Smooth muscle cell (in vitro differentiated cells): ENCODE measurements around the gene CA12. TPM values are rescaled to one million over a fixed set of nuclear protein-coding genes. Genes with fewer than 3 reads are reported as not detected.

ENCODE experiments used
- DNase-seq: peaks from one replicate; lab custom pipeline; 2025; ENCODE audit not compliant: unreplicated experiment; lab: John Stamatoyannopoulos, UW
- H2AFZ ChIP-seq: fragments of 200-600 bp; sonication (generic); 2 replicates; pipeline ENCODE4 v1.6.0; 2016; ENCODE audit warnings: antibody characterized with exemption, low read depth, mild to moderate bottlenecking
- H3F3A ChIP-seq: fragments of 200-600 bp; sonication (generic); 2 replicates; pipeline ENCODE4 v1.6.0; 2017; ENCODE audit warnings: antibody characterized with exemption, low read depth
- H3K27ac ChIP-seq: fragments of 200-600 bp; sonication (generic); 2 replicates; pipeline ENCODE4 v1.5.1; 2016; ENCODE audit warnings: low read depth, mild to moderate bottlenecking
- H3K27me3 ChIP-seq: fragments of 200-600 bp; sonication (generic); 2 replicates; pipeline ENCODE4 v1.6.1; 2016; ENCODE audit warnings: low read depth, mild to moderate bottlenecking
- H3K36me3 ChIP-seq: fragments of 200-600 bp; sonication (generic); 2 replicates; pipeline ENCODE4 v1.5.1; 2016; ENCODE audit warnings: low read depth
- H3K4me1 ChIP-seq: fragments of 200-600 bp; sonication (generic); 2 replicates; pipeline ENCODE4 v1.5.1; 2016; ENCODE audit warnings: low read depth
- H3K4me2 ChIP-seq: fragments of 200-600 bp; sonication (generic); 2 replicates; pipeline ENCODE4 v1.6.0; 2016; ENCODE audit warnings: mild to moderate bottlenecking
- H3K4me3 ChIP-seq: fragments of 200-600 bp; sonication (generic); 2 replicates; pipeline ENCODE4 v1.5.1; 2016; ENCODE audit warnings: mild to moderate bottlenecking
- H3K79me2 ChIP-seq: fragments of 200-600 bp; sonication (generic); 2 replicates; pipeline ENCODE4 v1.6.0; 2016; ENCODE audit warnings: low read depth, mild to moderate bottlenecking
- H3K9ac ChIP-seq: fragments of 200-600 bp; sonication (generic); 2 replicates; pipeline ENCODE4 v1.6.0; 2016; ENCODE audit warnings: low read depth
- H3K9me3 ChIP-seq: fragments of 200-600 bp; sonication (generic); replicated peaks from 2 replicates; pipeline ENCODE4 v1.5.1; 2016; ENCODE audit warnings: low read depth
- H4K20me1 ChIP-seq: fragments of 200-600 bp; sonication (generic); 2 replicates; pipeline ENCODE4 v1.6.0; 2016; ENCODE audit warnings: low read depth
- WGBS: methylation state at CpG from one replicate; pipeline ENCODE4 v1.1.7; 2016; ENCODE audit warnings: low lambda C conversion rate; 5-methylcytosine and 5-hydroxymethylcytosine counted together
- polyA plus RNA-seq: library from polyadenylated mRNA; unstranded; fragments of >200 nt; fragmentation: Nextera tagmentation; extraction: Ambion mirVana; gene quantifications from 2 replicates; pipeline ENCODE4 v1.2.1, GENCODE V29; 2016
- total RNA-seq: library from RNA; depleted of rRNA; stranded (reverse); fragments of >200 nt; gene quantifications from 2 replicates; pipeline ENCODE4 v1.2.3, GENCODE V29; 2014
- TF ChIP-seq, protein P1 (sequence below): fragments of 200-600 bp; sonication (generic); IDR thresholded peaks from 2 replicates; pipeline ENCODE4 v1.5.1; 2017; ENCODE audit warnings: borderline replicate concordance, mild to moderate bottlenecking, antibody characterized with exemption; ENCODE audit not compliant: insufficient read depth, poor library complexity, severe bottlenecking

The CA12 gene
- total and polyA plus RNA-seq, 2 experiments from 2014 or later: 13.5 to 14.0 TPM

DNA sequence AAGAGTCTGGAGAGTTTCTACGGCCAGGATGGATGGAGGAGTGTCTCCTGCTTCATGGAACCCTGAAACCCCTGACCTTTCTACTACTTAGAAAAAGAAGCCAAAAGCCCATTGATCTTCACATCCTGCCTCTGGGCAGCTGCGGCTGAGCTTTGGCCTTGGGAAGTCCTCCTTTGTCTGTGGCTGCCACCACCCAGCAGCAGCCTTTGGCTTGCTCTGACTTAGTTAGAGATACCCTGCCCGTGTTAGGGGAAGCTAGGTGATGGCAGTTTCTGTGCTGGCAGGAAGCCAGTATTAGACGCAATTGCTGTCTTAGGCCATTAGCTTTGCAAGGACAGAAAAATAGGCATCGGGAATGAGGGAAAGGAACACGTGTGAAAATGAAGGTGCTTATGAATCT, 85.5 kb downstream of the CA12 start:
- Histone ChIP-seq H3K27ac (no peak overlapping the region), H3K9ac (no peak overlapping the region), H3K4me1 (peaks cover 7% of the 10 kb centered on the region), H2AFZ (no peak overlapping the region), H3K4me2 (no peak overlapping the region), H3K36me3 (no peaks in the 10 kb centered on the region), H3F3A (no peaks in the 10 kb centered on the region), H4K20me1 (no peaks in the 10 kb centered on the region), H3K4me3 (no peak overlapping the region), H3K79me2 (no peaks in the 10 kb centered on the region), H3K9me3 (no peaks in the 10 kb centered on the region), H3K27me3 (no peaks in the 10 kb centered on the region)
- WGBS: 91% methylated on average over 6 of the region's 6 CpGs
- TF ChIP-seq, protein P1, sequence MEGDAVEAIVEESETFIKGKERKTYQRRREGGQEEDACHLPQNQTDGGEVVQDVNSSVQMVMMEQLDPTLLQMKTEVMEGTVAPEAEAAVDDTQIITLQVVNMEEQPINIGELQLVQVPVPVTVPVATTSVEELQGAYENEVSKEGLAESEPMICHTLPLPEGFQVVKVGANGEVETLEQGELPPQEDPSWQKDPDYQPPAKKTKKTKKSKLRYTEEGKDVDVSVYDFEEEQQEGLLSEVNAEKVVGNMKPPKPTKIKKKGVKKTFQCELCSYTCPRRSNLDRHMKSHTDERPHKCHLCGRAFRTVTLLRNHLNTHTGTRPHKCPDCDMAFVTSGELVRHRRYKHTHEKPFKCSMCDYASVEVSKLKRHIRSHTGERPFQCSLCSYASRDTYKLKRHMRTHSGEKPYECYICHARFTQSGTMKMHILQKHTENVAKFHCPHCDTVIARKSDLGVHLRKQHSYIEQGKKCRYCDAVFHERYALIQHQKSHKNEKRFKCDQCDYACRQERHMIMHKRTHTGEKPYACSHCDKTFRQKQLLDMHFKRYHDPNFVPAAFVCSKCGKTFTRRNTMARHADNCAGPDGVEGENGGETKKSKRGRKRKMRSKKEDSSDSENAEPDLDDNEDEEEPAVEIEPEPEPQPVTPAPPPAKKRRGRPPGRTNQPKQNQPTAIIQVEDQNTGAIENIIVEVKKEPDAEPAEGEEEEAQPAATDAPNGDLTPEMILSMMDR: no peak
- DNase-seq: no peak

DNA sequence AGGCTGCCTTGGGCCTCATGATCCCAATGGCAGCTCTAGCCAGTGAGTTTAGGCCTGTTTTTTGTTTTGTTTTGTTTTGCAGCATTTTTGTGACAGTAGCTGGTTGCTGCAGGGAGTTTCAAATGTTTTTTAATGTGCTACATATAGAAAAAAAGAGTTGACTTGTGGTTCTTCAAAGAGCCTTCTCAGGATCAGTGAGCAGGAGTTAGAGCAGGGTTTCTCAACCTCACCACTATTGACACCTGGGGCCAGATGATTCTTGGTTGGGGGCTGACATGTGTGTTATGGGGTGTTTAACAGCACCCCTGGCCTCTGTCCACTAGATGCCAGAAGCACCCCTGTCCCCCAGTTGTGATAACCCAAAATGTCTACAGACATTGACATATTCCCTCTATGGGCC, 86.3 kb downstream of the CA12 start:
- TF ChIP-seq, protein P1: no peak

DNA sequence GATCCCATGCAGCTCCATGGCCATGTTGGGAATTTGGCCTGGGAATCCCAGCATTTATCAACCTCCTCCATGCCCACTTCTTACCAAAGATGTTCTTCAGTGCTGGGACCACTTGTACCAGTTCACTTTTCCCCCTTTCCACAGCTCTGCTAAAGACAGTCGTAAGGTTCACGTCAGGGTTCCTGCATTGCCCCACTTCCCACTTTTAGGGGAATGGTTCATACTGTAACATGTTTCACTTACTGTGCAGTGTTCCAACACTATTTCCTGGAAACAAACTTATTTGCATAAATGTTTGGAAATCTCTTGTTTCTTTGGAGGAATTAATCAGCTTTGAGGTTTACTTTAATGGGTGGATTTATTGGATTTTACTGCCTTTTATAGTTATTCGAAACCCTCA, 87.3 kb downstream of the CA12 start:
- 93% methylated on average over 3 of the region's 3 CpGs for WGBS
- H3K79me2 ChIP-seq: no peaks in the 10 kb centered on the region
- no peak for DNase-seq
- H3K27ac ChIP-seq: no peak overlapping the region
- no peak overlapping the region for H3K4me3 ChIP-seq
- H3K27me3 ChIP-seq: no peaks in the 10 kb centered on the region
- TF ChIP-seq, protein P1: no peak
- H3K36me3 ChIP-seq: no peaks in the 10 kb centered on the region
- no peak overlapping the region for H3K9ac ChIP-seq
- no peaks in the 10 kb centered on the region for H4K20me1 ChIP-seq
- H3K4me2 ChIP-seq: no peak overlapping the region
- peaks cover 8% of the 10 kb centered on the region for H3F3A ChIP-seq
- H3K9me3 ChIP-seq: no peaks in the 10 kb centered on the region
- peaks cover 9% of the 10 kb centered on the region for H3K4me1 ChIP-seq
- H2AFZ ChIP-seq: no peak overlapping the region

More for the DNA sequence above, 86.3 kb downstream of the CA12 start:
- H3K4me1 ChIP-seq: peaks cover 9% of the 10 kb centered on the region
- H3K27me3 ChIP-seq: no peaks in the 10 kb centered on the region
- no peaks in the 10 kb centered on the region for H3K9me3 ChIP-seq
- H4K20me1 ChIP-seq: no peaks in the 10 kb centered on the region
- no peak overlapping the region for H3K4me3 ChIP-seq
- H3K9ac ChIP-seq: no peak overlapping the region
- peaks cover 6% of the 10 kb centered on the region for H3F3A ChIP-seq
- H3K27ac ChIP-seq: no peak overlapping the region
- no peaks in the 10 kb centered on the region for H3K79me2 ChIP-seq
- no peak overlapping the region for H2AFZ ChIP-seq
- no peaks in the 10 kb centered on the region for H3K36me3 ChIP-seq
- H3K4me2 ChIP-seq: no peak overlapping the region
- no peak for DNase-seq

DNA sequence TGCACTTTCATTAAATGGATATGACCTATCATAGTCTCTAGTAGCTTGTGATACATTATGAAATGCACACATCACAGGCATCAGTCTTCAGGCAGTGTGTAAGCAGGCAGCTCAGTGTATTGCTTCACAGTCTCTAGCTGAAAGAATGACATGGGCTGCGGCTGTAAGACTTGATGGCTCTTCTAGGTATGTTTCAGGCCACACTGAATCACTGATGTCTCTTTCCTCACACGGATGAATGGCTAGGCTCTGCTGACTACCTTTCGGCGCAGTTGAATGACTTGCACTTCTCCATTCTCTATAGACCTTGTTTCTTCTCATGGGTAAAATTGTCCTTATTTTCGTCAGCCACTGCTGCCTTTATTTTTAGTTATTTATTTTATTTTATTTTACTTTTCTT, 88.9 kb downstream of the CA12 start:
- Histone ChIP-seq H3K27ac (no peak overlapping the region), H3K27me3 (no peaks in the 10 kb centered on the region), H3K4me2 (no peak overlapping the region), H3F3A (peaks cover 8% of the 10 kb centered on the region), H3K4me3 (no peak overlapping the region), H3K9me3 (no peaks in the 10 kb centered on the region), H4K20me1 (no peaks in the 10 kb centered on the region), H3K79me2 (no peaks in the 10 kb centered on the region), H3K36me3 (no peaks in the 10 kb centered on the region), H2AFZ (no peak overlapping the region), H3K4me1 (peaks cover 9% of the 10 kb centered on the region), H3K9ac (no peak overlapping the region)
- TF ChIP-seq, protein P1: no peak
- WGBS: 95% methylated on average over 5 of the region's 5 CpGs
- DNase-seq: no peak
